PFSK-1 (cell line): Measurements from ENCODE around the gene IFIT3.

ENCODE experiments used
- FOXP2 ChIP-seq: optimal IDR thresholded peaks from 2 replicates; pipeline ENCODE3; 2011; ENCODE audit warnings: borderline replicate concordance, control low read depth, inconsistent platforms; ENCODE audit not compliant: insufficient read depth; ENCODE audit errors: extremely low read length, extremely low read depth
- POLR2AphosphoS5 ChIP-seq: IDR thresholded peaks from 2 replicates; pipeline ENCODE4 v1.6.1; 2012; ENCODE audit warnings: low read depth, mild to moderate bottlenecking, control low read depth, low read length, moderate library complexity
- REST ChIP-seq, 2 experiments: IDR thresholded peaks; 2 replicates each; pipeline versions ENCODE4 v1.6.1 to v1.8.0; 2011 to 2012; ENCODE audit warnings: low read depth in 2 of 2, low read length in 2 of 2, control low read depth in 1 of 2, inconsistent platforms in 1 of 2, mild to moderate bottlenecking in 1 of 2, moderate library complexity in 1 of 2; ENCODE audit not compliant: insufficient read depth in 1 of 2
- SIN3A ChIP-seq: IDR thresholded peaks from 2 replicates; pipeline ENCODE4 v1.6.1; 2012; ENCODE audit warnings: mild to moderate bottlenecking, low read length, moderate library complexity, borderline replicate concordance; ENCODE audit not compliant: insufficient read depth
- TAF1 ChIP-seq: IDR thresholded peaks from 2 replicates; pipeline ENCODE4 v1.6.1; 2012; ENCODE audit warnings: low read length, control low read depth, borderline replicate concordance; ENCODE audit not compliant: insufficient read depth

The IFIT3 gene

GRCh38 chr10:89294721-89295239, 33.0 kb upstream of the IFIT3 start:
- no peak for TF ChIP-seq FOXP2
- no peak for TF ChIP-seq POLR2AphosphoS5
- TF ChIP-seq SIN3A: no peak
- TF ChIP-seq TAF1: no peak
- TF ChIP-seq REST (IDR thresholded peaks at IDR 0.05; ENCODE audit: insufficient read depth in 1 of 2, low read depth in 2 of 2, low read length in 2 of 2): no peak

GRCh38 chr10:89295597-89295996, 32.2 kb upstream of the IFIT3 start:
- TF ChIP-seq TAF1 (no peak), SIN3A (no peak), FOXP2 (no peak), REST (IDR thresholded peaks at IDR 0.05; ENCODE audit: insufficient read depth in 1 of 2, low read depth in 2 of 2, low read length in 2 of 2) (no peak), POLR2AphosphoS5 (no peak)

GRCh38 chr10:89296220-89296648, 31.6 kb upstream of the IFIT3 start:
- TF ChIP-seq REST (IDR thresholded peaks at IDR 0.05; ENCODE audit: insufficient read depth in 1 of 2, low read depth in 2 of 2, low read length in 2 of 2) (no peak), POLR2AphosphoS5 (no peak), SIN3A (no peak), FOXP2 (no peak), TAF1 (no peak)

GRCh38 chr10:89297356-89297755, 30.4 kb upstream of the IFIT3 start:
- TF ChIP-seq REST (IDR thresholded peaks at IDR 0.05; ENCODE audit: insufficient read depth in 1 of 2, low read depth in 2 of 2, low read length in 2 of 2): no peak

GRCh38 chr10:89297791-89298190, 30.0 kb upstream of the IFIT3 start:
- no peak for TF ChIP-seq FOXP2
- TF ChIP-seq POLR2AphosphoS5: no peak
- TF ChIP-seq TAF1: no peak
- TF ChIP-seq SIN3A: no peak
- no peak for TF ChIP-seq REST (IDR thresholded peaks at IDR 0.05; ENCODE audit: insufficient read depth in 1 of 2, low read depth in 2 of 2, low read length in 2 of 2)
